ENCODE measurements around the gene RTL10.

The RTL10 gene

GRCh38 chr22:19840955-19841640 lies 13.6 kb downstream of the RTL10 start:
- H3K36me3 ChIP-seq (ENCODE audit: control insufficient read depth in 2 of 2, insufficient read depth in 1 of 2, low read length in 2 of 2), result no peaks in the 10 kb centered on the region
- H3K4me1 ChIP-seq (ENCODE audit: control insufficient read depth, insufficient read depth, low read length), result peaks cover 5% of the 10 kb centered on the region; the same call in 1 of the 2 replicates
- no peak overlapping the region for H3K27ac ChIP-seq (ENCODE audit: extremely low read depth, low read depth, low read length)
- TF ChIP-seq ZNF426 (tag by site-specific recombination; IDR thresholded peaks at IDR 0.05) (no peak), ZNF26 (tag by site-specific recombination; IDR thresholded peaks at IDR 0.05) (no peak), ZBTB8A (tag by site-specific recombination; IDR thresholded peaks at IDR 0.05) (no peak), WT1 (tag by site-specific recombination; IDR thresholded peaks at IDR 0.05) (0 out of 2 replicates have a peak, but pooled peaks have one; percentile 39), ZNF707 (tag by site-specific recombination; IDR thresholded peaks at IDR 0.05) (no peak), ZNF514 (tag by site-specific recombination; IDR thresholded peaks at IDR 0.05) (no peak), ZXDB (tag by site-specific recombination; IDR thresholded peaks at IDR 0.05) (no peak), ZNF266 (tag by site-specific recombination; IDR thresholded peaks at IDR 0.05; ENCODE audit: low read depth) (no peak), KLF1 (tag by site-specific recombination; IDR thresholded peaks at IDR 0.05) (0 out of 2 replicates have a peak, but pooled peaks have one; percentile 37), ZNF350 (tag by site-specific recombination; IDR thresholded peaks at IDR 0.05) (no peak), HOXA7 (CRISPR knock-in tag; IDR thresholded peaks at IDR 0.05; ENCODE audit: borderline replicate concordance) (no peak), ZNF830 (tag by site-specific recombination; IDR thresholded peaks at IDR 0.05; ENCODE audit: low read depth) (no peak), ZNF248 (tag by site-specific recombination; IDR thresholded peaks at IDR 0.05) (no peak), ZNF132 (tag by site-specific recombination; IDR thresholded peaks at IDR 0.05; ENCODE audit: borderline replicate concordance) (no peak), ZNF623 (tag by site-specific recombination; IDR thresholded peaks at IDR 0.05) (no peak), KLF10 (tag by site-specific recombination; IDR thresholded peaks at IDR 0.05) (0 out of 2 replicates have a peak, but pooled peaks have one; percentile 23), ZNF121 (tag by site-specific recombination; IDR thresholded peaks at IDR 0.05) (peak; percentile 93)
- TF ChIP-seq, protein P1, sequence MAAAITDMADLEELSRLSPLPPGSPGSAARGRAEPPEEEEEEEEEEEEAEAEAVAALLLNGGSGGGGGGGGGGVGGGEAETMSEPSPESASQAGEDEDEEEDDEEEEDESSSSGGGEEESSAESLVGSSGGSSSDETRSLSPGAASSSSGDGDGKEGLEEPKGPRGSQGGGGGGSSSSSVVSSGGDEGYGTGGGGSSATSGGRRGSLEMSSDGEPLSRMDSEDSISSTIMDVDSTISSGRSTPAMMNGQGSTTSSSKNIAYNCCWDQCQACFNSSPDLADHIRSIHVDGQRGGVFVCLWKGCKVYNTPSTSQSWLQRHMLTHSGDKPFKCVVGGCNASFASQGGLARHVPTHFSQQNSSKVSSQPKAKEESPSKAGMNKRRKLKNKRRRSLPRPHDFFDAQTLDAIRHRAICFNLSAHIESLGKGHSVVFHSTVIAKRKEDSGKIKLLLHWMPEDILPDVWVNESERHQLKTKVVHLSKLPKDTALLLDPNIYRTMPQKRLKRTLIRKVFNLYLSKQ (tag by site-specific recombination; IDR thresholded peaks at IDR 0.05; ENCODE audit: borderline replicate concordance), result no peak
- TF ChIP-seq, protein P2, sequence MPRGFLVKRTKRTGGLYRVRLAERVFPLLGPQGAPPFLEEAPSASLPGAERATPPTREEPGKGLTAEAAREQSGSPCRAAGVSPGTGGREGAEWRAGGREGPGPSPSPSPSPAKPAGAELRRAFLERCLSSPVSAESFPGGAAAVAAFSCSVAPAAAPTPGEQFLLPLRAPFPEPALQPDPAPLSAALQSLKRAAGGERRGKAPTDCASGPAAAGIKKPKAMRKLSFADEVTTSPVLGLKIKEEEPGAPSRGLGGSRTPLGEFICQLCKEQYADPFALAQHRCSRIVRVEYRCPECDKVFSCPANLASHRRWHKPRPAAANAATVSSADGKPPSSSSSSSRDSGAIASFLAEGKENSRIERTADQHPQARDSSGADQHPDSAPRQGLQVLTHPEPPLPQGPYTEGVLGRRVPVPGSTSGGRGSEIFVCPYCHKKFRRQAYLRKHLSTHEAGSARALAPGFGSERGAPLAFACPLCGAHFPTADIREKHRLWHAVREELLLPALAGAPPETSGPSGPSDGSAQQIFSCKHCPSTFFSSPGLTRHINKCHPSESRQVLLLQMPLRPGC (tag by site-specific recombination; IDR thresholded peaks at IDR 0.05), result no peak
- TF ChIP-seq, protein P3, sequence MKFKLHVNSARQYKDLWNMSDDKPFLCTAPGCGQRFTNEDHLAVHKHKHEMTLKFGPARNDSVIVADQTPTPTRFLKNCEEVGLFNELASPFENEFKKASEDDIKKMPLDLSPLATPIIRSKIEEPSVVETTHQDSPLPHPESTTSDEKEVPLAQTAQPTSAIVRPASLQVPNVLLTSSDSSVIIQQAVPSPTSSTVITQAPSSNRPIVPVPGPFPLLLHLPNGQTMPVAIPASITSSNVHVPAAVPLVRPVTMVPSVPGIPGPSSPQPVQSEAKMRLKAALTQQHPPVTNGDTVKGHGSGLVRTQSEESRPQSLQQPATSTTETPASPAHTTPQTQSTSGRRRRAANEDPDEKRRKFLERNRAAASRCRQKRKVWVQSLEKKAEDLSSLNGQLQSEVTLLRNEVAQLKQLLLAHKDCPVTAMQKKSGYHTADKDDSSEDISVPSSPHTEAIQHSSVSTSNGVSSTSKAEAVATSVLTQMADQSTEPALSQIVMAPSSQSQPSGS (tag by site-specific recombination; IDR thresholded peaks at IDR 0.05; ENCODE audit: low read depth), result no peak
- TF ChIP-seq, protein P4, sequence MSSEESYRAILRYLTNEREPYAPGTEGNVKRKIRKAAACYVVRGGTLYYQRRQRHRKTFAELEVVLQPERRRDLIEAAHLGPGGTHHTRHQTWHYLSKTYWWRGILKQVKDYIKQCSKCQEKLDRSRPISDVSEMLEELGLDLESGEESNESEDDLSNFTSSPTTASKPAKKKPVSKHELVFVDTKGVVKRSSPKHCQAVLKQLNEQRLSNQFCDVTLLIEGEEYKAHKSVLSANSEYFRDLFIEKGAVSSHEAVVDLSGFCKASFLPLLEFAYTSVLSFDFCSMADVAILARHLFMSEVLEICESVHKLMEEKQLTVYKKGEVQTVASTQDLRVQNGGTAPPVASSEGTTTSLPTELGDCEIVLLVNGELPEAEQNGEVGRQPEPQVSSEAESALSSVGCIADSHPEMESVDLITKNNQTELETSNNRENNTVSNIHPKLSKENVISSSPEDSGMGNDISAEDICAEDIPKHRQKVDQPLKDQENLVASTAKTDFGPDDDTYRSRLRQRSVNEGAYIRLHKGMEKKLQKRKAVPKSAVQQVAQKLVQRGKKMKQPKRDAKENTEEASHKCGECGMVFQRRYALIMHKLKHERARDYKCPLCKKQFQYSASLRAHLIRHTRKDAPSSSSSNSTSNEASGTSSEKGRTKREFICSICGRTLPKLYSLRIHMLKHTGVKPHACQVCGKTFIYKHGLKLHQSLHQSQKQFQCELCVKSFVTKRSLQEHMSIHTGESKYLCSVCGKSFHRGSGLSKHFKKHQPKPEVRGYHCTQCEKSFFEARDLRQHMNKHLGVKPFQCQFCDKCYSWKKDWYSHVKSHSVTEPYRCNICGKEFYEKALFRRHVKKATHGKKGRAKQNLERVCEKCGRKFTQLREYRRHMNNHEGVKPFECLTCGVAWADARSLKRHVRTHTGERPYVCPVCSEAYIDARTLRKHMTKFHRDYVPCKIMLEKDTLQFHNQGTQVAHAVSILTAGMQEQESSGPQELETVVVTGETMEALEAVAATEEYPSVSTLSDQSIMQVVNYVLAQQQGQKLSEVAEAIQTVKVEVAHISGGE (tag by site-specific recombination; conservative IDR thresholded peaks at IDR 0.05; ENCODE audit: low read depth), result no peak
- TF ChIP-seq, protein P5, sequence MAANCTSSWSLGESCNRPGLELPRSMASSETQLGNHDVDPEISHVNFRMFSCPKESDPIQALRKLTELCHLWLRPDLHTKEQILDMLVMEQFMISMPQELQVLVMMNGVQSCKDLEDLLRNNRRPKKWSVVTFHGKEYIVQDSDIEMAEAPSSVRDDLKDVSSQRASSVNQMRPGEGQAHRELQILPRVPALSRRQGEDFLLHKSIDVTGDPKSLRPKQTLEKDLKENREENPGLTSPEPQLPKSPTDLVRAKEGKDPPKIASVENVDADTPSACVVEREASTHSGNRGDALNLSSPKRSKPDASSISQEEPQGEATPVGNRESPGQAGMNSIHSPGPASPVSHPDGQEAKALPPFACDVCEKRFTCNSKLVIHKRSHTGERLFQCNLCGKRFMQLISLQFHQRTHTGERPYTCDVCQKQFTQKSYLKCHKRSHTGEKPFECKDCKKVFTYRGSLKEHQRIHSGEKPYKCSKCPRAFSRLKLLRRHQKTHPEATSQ (tag by site-specific recombination; IDR thresholded peaks at IDR 0.05), result no peak
- no peaks in the 10 kb centered on the region for H3K9me3 ChIP-seq (ENCODE audit: control insufficient read depth, insufficient read depth, low read depth, low read length)
- CTCF ChIA-PET, result interaction anchor here (0.7 to 1.0 kb wide), 3 partner anchors 20 to 111 kb away, joined by 3 to 4 read pairs (median 4); no protein-coding TSS in a partner anchor
- POLR2A ChIA-PET, result interaction anchor here (0.7 to 1.9 kb wide), 3 partner anchors 9 to 15 kb away, joined by 3 to 4 read pairs (median 3); partner anchors contain the start of genes GNB1L and RTL10
- no peak overlapping the region for H3K4me3 ChIP-seq (ENCODE audit: low read depth, low read length)
